Liver (tissue), 3 donors: ENCODE measurements around the gene IRAK1.

Source experiments
- ATF3 ChIP-seq: IDR thresholded peaks from 2 replicates; pipeline ENCODE4 v1.6.1; 2016; ENCODE audit warnings: antibody characterized with exemption
- CTCF ChIP-seq: fragments of 150-350 bp; IDR thresholded peaks from 2 replicates; pipeline ENCODE4 v1.5.1; 2017; ENCODE audit warnings: improper control_type of control experiment, low read depth, low read length; ENCODE audit not compliant: missing input control
- EGR1 ChIP-seq, 2 donors: IDR thresholded peaks; 2 replicates each; pipeline ENCODE4 v1.6.1; 2016 to 2018; ENCODE audit warnings: antibody characterized with exemption in 2 of 2, low read depth in 2 of 2
- GABPA ChIP-seq, 2 donors: IDR thresholded peaks in 1 of 2; conservative IDR thresholded peaks in 1 of 2; 2 replicates each; pipeline ENCODE4 v1.6.1; 2016; ENCODE audit warnings: antibody characterized with exemption in 2 of 2, mild to moderate bottlenecking in 1 of 2, moderate library complexity in 1 of 2
- JUND ChIP-seq, 2 donors: IDR thresholded peaks; 2 replicates each; pipeline ENCODE4 v1.6.1; 2016; ENCODE audit warnings: antibody characterized with exemption in 2 of 2
- NR2F2 ChIP-seq: IDR thresholded peaks from 2 replicates; pipeline ENCODE4 v1.6.1; 2016; ENCODE audit warnings: antibody characterized with exemption
- RAD21 ChIP-seq, 2 donors: IDR thresholded peaks; 2 replicates each; pipeline ENCODE4 v1.6.1; 2016; ENCODE audit warnings: antibody characterized with exemption in 2 of 2, mild to moderate bottlenecking in 2 of 2
- TAF1 ChIP-seq: conservative IDR thresholded peaks from 2 replicates; pipeline ENCODE4 v1.6.1; 2016; ENCODE audit warnings: antibody characterized with exemption, mild to moderate bottlenecking
- YY1 ChIP-seq: IDR thresholded peaks from 2 replicates; pipeline ENCODE4 v1.6.1; 2016; ENCODE audit warnings: antibody characterized with exemption, mild to moderate bottlenecking
- ZBTB33 ChIP-seq: IDR thresholded peaks from 2 replicates; pipeline ENCODE4 v1.6.1; 2016; ENCODE audit warnings: antibody characterized with exemption
- TF ChIP-seq, protein P1 (sequence below): IDR thresholded peaks from 2 replicates; pipeline ENCODE4 v1.6.1; 2016; ENCODE audit warnings: antibody characterized with exemption, mild to moderate bottlenecking
- donor health status: healthy.
- donor health status: healthy.

DNA sequence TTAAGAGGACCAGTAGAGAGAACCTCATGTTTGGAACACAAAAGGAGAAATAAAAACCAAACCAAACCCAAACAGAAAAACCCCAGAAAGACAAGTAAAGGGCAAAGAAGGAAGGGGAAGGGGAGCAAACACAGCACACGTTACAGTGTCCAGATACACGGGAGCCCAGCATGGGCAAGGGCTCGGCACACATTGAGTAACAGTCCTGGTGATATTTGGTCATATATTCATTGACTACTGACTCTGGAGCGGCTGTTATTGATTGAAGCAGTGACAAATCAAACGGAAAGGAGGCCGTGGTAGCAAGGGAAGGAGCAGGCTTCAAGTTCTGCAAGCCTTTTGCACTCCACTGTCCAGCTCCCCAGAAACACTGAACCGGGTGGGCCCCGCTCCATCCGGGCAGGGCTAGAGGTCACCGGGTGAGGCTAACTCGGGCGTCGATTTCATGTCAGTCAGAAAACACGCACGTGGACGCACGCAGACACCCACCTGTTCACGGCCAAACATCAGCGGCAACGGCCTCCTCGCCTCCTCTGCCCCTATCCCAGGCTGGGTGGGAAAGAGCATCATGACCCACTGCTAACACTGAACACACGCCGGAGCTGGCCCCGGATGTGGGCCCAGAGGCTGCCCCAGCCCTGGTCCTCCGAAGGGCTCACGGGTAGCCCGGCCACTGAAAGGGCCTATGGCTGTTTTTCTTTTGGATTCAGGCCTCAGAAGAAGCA is 3.7 kb upstream of the IRAK1 start:
- TF ChIP-seq NR2F2 (no peak), CTCF (no peak), JUND (IDR thresholded peaks at IDR 0.05) (no peak), ZBTB33 (no peak), GABPA (IDR thresholded peaks at IDR 0.05 in 1 of 2, conservative IDR thresholded peaks at IDR 0.05 in 1 of 2) (no peak), RAD21 (IDR thresholded peaks at IDR 0.05) (no peak), YY1 (no peak), TAF1 (no peak), ATF3 (no peak), EGR1 (IDR thresholded peaks at IDR 0.05; ENCODE audit: low read depth in 2 of 2) (no peak)
- TF ChIP-seq, protein P1, sequence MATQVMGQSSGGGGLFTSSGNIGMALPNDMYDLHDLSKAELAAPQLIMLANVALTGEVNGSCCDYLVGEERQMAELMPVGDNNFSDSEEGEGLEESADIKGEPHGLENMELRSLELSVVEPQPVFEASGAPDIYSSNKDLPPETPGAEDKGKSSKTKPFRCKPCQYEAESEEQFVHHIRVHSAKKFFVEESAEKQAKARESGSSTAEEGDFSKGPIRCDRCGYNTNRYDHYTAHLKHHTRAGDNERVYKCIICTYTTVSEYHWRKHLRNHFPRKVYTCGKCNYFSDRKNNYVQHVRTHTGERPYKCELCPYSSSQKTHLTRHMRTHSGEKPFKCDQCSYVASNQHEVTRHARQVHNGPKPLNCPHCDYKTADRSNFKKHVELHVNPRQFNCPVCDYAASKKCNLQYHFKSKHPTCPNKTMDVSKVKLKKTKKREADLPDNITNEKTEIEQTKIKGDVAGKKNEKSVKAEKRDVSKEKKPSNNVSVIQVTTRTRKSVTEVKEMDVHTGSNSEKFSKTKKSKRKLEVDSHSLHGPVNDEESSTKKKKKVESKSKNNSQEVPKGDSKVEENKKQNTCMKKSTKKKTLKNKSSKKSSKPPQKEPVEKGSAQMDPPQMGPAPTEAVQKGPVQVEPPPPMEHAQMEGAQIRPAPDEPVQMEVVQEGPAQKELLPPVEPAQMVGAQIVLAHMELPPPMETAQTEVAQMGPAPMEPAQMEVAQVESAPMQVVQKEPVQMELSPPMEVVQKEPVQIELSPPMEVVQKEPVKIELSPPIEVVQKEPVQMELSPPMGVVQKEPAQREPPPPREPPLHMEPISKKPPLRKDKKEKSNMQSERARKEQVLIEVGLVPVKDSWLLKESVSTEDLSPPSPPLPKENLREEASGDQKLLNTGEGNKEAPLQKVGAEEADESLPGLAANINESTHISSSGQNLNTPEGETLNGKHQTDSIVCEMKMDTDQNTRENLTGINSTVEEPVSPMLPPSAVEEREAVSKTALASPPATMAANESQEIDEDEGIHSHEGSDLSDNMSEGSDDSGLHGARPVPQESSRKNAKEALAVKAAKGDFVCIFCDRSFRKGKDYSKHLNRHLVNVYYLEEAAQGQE = no peak
